IMR-90 (cell line): ENCODE measurements around the gene FAM89A. TPM values are rescaled to one million over a fixed set of nuclear protein-coding genes. Genes with fewer than 3 reads are reported as not detected.

ENCODE experiments used
- ATAC-seq: fragments of 200-7000 bp; cut with Tn5 transposase; 2 replicates; pipeline ENCODE4 v1.9.1; 2020; ENCODE audit warnings: low read depth, mild to moderate bottlenecking, moderate library complexity
- BruUV-seq: library from RNA; stranded (reverse); fragments of 400-500 nt; replicated peaks from 2 replicates; lab custom pipeline; 2021; lab: Mats Ljungman, UMichigan
- CTCF ChIA-PET: fragments of 300-600 bp; formaldehyde crosslinking; extraction: SDS; loops from one replicate; lab custom pipeline; 2021; ENCODE audit warnings: antibody characterized with exemption; lab: Yijun Ruan, JAX
- POLR2A ChIA-PET: fragments of 300-600 bp; sonication (Branson Sonifier 250); formaldehyde crosslinking; loops from one replicate; lab custom pipeline; 2022; ENCODE audit warnings: antibody characterized with exemption; ENCODE audit not compliant: unreplicated experiment; lab: Charles Lee
- DNase-seq: peaks from one replicate; pipeline ENCODE4 v3.0.0; 2013
- H2AFZ ChIP-seq: replicated peaks from 2 replicates; pipeline ENCODE3; 2013; ENCODE audit warnings: low read length, mild to moderate bottlenecking; ENCODE audit not compliant: poor library complexity
- H2AK5ac ChIP-seq: 2 replicates; pipeline ENCODE4 v1.6.1; 2013; ENCODE audit warnings: low read depth, low read length, inconsistent platforms
- H2AK9ac ChIP-seq: replicated peaks from 2 replicates; pipeline ENCODE3; 2013; ENCODE audit warnings: mild to moderate bottlenecking, low read depth, low read length, moderate library complexity; ENCODE audit not compliant: poor library complexity
- H2BK120ac ChIP-seq: 2 replicates; pipeline ENCODE4 v1.6.1; 2013; ENCODE audit warnings: low read depth, low read length, inconsistent platforms
- H2BK15ac ChIP-seq: 3 replicates; pipeline ENCODE4 v1.6.1; 2013; ENCODE audit warnings: low read depth, low read length, inconsistent platforms
- H2BK20ac ChIP-seq: 2 replicates; pipeline ENCODE4 v1.6.1; 2013; ENCODE audit warnings: low read depth, mild to moderate bottlenecking, inconsistent platforms, low read length, moderate library complexity
- H2BK5ac ChIP-seq: 2 replicates; pipeline ENCODE4 v1.6.1; 2013; ENCODE audit warnings: mild to moderate bottlenecking, low read depth, low read length, inconsistent platforms; ENCODE audit not compliant: poor library complexity, severe bottlenecking
- H3K14ac ChIP-seq: replicated peaks from 2 replicates; pipeline ENCODE4 v1.6.1; 2013; ENCODE audit warnings: low read depth, low read length, inconsistent platforms
- H3K18ac ChIP-seq: 2 replicates; pipeline ENCODE4 v1.6.1; 2013; ENCODE audit warnings: low read depth, low read length, control low read depth
- H3K23ac ChIP-seq: 2 replicates; pipeline ENCODE4 v1.6.1; 2013; ENCODE audit warnings: low read depth, low read length, inconsistent platforms
- H3K27ac ChIP-seq: 2 replicates; pipeline ENCODE4 v1.5.1; 2013; ENCODE audit warnings: mild to moderate bottlenecking, control low read depth, low read length; ENCODE audit not compliant: insufficient read depth
- H3K27me3 ChIP-seq: 2 replicates; pipeline ENCODE4 v1.6.1; 2013; ENCODE audit warnings: low read length; ENCODE audit not compliant: control insufficient read depth, insufficient read depth
- H3K36me3 ChIP-seq: 2 replicates; pipeline ENCODE4 v1.6.1; 2013; ENCODE audit warnings: low read length, mixed read lengths; ENCODE audit not compliant: control insufficient read depth, insufficient read depth
- H3K4ac ChIP-seq: 2 replicates; pipeline ENCODE4 v1.6.1; 2013; ENCODE audit warnings: low read depth, low read length, inconsistent platforms
- H3K4me1 ChIP-seq: 2 replicates; pipeline ENCODE4 v1.6.1; 2013; ENCODE audit warnings: low read length, mixed read lengths; ENCODE audit not compliant: control insufficient read depth, insufficient read depth
- H3K4me2 ChIP-seq: 2 replicates; pipeline ENCODE4 v1.6.1; 2013; ENCODE audit warnings: low read depth, mild to moderate bottlenecking, control low read depth, low read length, moderate library complexity
- H3K4me3 ChIP-seq: 2 replicates; pipeline ENCODE4 v1.5.1; 2013; ENCODE audit warnings: low read depth, mild to moderate bottlenecking, control low read depth, low read length, moderate library complexity; ENCODE audit not compliant: insufficient read depth
- H3K56ac ChIP-seq: 2 replicates; pipeline ENCODE4 v1.6.1; 2013; ENCODE audit warnings: low read length, inconsistent platforms; ENCODE audit not compliant: insufficient read depth; ENCODE audit errors: extremely low read depth
- H3K79me1 ChIP-seq, 2 experiments: 2 replicates each; pipeline ENCODE4 v1.6.1; 2013; ENCODE audit warnings: low read length in 2 of 2, inconsistent platforms in 1 of 2, low read depth in 1 of 2
- H3K9ac ChIP-seq: 2 replicates; pipeline ENCODE4 v1.6.1; 2013; ENCODE audit warnings: low read depth, low read length, control low read depth
- H3K9me1 ChIP-seq: 2 replicates; pipeline ENCODE4 v1.6.1; 2013; ENCODE audit warnings: low read length, inconsistent platforms; ENCODE audit not compliant: insufficient read depth
- H3K9me3 ChIP-seq: 2 replicates; pipeline ENCODE4 v1.6.1; 2013; ENCODE audit warnings: low read length; ENCODE audit not compliant: control insufficient read depth, insufficient read depth
- H4K20me1 ChIP-seq: 2 replicates; pipeline ENCODE4 v1.6.1; 2013; ENCODE audit warnings: low read length, inconsistent platforms; ENCODE audit not compliant: insufficient read depth
- H4K5ac ChIP-seq: 2 replicates; pipeline ENCODE4 v1.6.1; 2013; ENCODE audit warnings: mild to moderate bottlenecking, low read depth, low read length, control low read depth
- H4K8ac ChIP-seq, 2 experiments: 2 replicates each; pipeline ENCODE4 v1.6.1; 2013; ENCODE audit warnings: low read depth in 2 of 2, low read length in 2 of 2, control low read depth in 1 of 2, inconsistent platforms in 1 of 2
- H4K91ac ChIP-seq: 2 replicates; pipeline ENCODE4 v1.6.1; 2013; ENCODE audit warnings: low read depth, low read length, inconsistent platforms; ENCODE audit not compliant: insufficient read depth
- ELK1 ChIP-seq: fragments of 150-350 bp; IDR thresholded peaks from 2 replicates; pipeline ENCODE4 v1.6.1; 2016; ENCODE audit warnings: low read depth, mild to moderate bottlenecking, low read length, moderate library complexity, borderline replicate concordance
- MAFK ChIP-seq: IDR thresholded peaks from 2 replicates; pipeline ENCODE4 v1.6.1; 2012; ENCODE audit warnings: low read depth, low read length, improper control_type of control experiment
- NFE2L2 ChIP-seq: fragments of 150-350 bp; IDR thresholded peaks from 2 replicates; pipeline ENCODE4 v1.6.1; 2016; ENCODE audit warnings: low read depth, mild to moderate bottlenecking, low read length
- RFX5 ChIP-seq: IDR thresholded peaks from 2 replicates; pipeline ENCODE4 v1.8.0; 2012; ENCODE audit warnings: low read depth, mild to moderate bottlenecking, low read length, moderate library complexity
- USF2 ChIP-seq: fragments of 150-350 bp; IDR thresholded peaks from 2 replicates; pipeline ENCODE4 v1.6.1; 2017; ENCODE audit warnings: mild to moderate bottlenecking, antibody characterized with exemption, low read length, low read depth
- WGBS, 2 experiments: methylation state at CpG; one replicate each; pipeline versions ENCODE4 v1.1.5 to v1.1.7; 2013; ENCODE audit warnings: missing lambda C conversion rate in 2 of 2; ENCODE audit not compliant: insufficient read length in 1 of 2; ENCODE audit errors: extremely low coverage in 2 of 2; 5-methylcytosine and 5-hydroxymethylcytosine counted together
- dilution Hi-C: fragments of 300-500 bp; cut with HindIII; formaldehyde crosslinking; loops from one replicate; pipeline ENCODE4 v1.14.3; 2018; ENCODE audit warnings: low sequenced_read_pairs; ENCODE audit not compliant: unreplicated experiment
- in situ Hi-C: fragments of 300-500 bp; cut with MboI; formaldehyde crosslinking; loops from 3 replicates; pipeline ENCODE4 v1.14.3; 2019; ENCODE audit warnings: low sequenced_read_pairs, inconsistent platforms, mixed read lengths
- intact Hi-C: fragments of 100-400 bp; cut with micrococcal nuclease; formaldehyde crosslinking; loops from 2 replicates; pipeline ENCODE4 v1.10.0; 2022
- polyA plus RNA-seq, 3 experiments: library from polyadenylated mRNA; depleted of rRNA; stranded (reverse); fragments of >200 nt; gene quantifications; 2 replicates each; pipeline ENCODE4 v1.2.3, GENCODE V29; 2012; ENCODE audit warnings: low replicate concordance in 1 of 3
- total RNA-seq: library from RNA; depleted of rRNA; stranded (reverse); fragments of >200 nt; gene quantifications from 2 replicates; pipeline ENCODE4 v1.2.3, GENCODE V29; 2012

The FAM89A gene
- total and polyA plus RNA-seq, 2 of the 4 experiments (the other 2 are of a cell fraction), result 6.8 to 8.1 TPM

GRCh38 chr1:231039161-231040018 is 664 bp downstream of the FAM89A start:
- peak overlapping the region; percentile 74 for H3K4me3 ChIP-seq
- H2BK120ac ChIP-seq, result no peak overlapping the region
- peaks cover under 1% of the 10 kb centered on the region for H3K9me3 ChIP-seq
- peak overlapping the region; percentile 84 for H2AFZ ChIP-seq
- no peak overlapping the region for H2BK20ac ChIP-seq
- ATAC-seq, result peak; percentile 70
- H4K5ac ChIP-seq, result no peak overlapping the region
- peaks cover 5% of the 10 kb centered on the region; the same call in 1 of the 2 replicates for H3K27me3 ChIP-seq
- H3K4me2 ChIP-seq, result peak overlapping the region; percentile 88
- POLR2A ChIA-PET, result interaction anchor here (0.8 kb wide), 1 partner anchor 190 kb away, joined by 3 read pairs; no protein-coding TSS in a partner anchor
- WGBS, 2 experiments, result 1% methylated on average over 29 of the region's 91 CpGs; no CpG with 5 or more reads in 1 of the 2 experiments
- peak overlapping the region; percentile 47 for H2AK9ac ChIP-seq
- no peak overlapping the region for H3K18ac ChIP-seq
- no peak overlapping the region for H2BK15ac ChIP-seq
- H3K14ac ChIP-seq, result peak overlapping the region; percentile 48; the same call in 1 of the 2 replicates
- peaks cover 7% of the 10 kb centered on the region; the same call in 1 of the 2 replicates for H3K4me1 ChIP-seq
- H2AK5ac ChIP-seq, result no peak overlapping the region
- BruUV-seq, result no TSS peak
- peak overlapping the region; percentile 3; the same call in 1 of the 2 replicates for H3K4ac ChIP-seq
- H4K20me1 ChIP-seq, result no peaks in the 10 kb centered on the region
- in situ Hi-C loops (no loop called here), intact Hi-C loops (loop anchor here (2.0 to 5.0 kb wide), 2 partner anchors 61 to 172 kb away; partner anchors contain the start of genes ARV1, C1orf198 and TTC13), dilution Hi-C loops (no loop called here)
- peak overlapping the region; percentile 11; the same call in 1 of the 2 replicates for H3K27ac ChIP-seq
- TF ChIP-seq RFX5, result no peak
- TF ChIP-seq NFE2L2, result no peak
- TF ChIP-seq MAFK, result no peak
- TF ChIP-seq ELK1, result no peak
- TF ChIP-seq USF2, result no peak
- no peak overlapping the region; the same call in 1 of the 2 replicates for H3K56ac ChIP-seq
- H2BK5ac ChIP-seq, result no peak overlapping the region
- H3K9me1 ChIP-seq, result no peaks in the 10 kb centered on the region
- H4K8ac ChIP-seq, result no peak overlapping the region; a peak in 1 of 4 replicates
- DNase-seq, result peak; percentile 37
- H3K79me1 ChIP-seq, result peaks cover 4% of the 10 kb centered on the region in 2 experiments; a peak in 2 of 4 replicates
- no peak overlapping the region for H4K91ac ChIP-seq
- H3K23ac ChIP-seq, result peak overlapping the region; percentile 72
- CTCF ChIA-PET, result no interaction called here
- no peaks in the 10 kb centered on the region for H3K36me3 ChIP-seq
- peak overlapping the region; percentile 37 for H3K9ac ChIP-seq
